HT1080 (cell line): ENCODE results near the gene CDK17. TPM values are rescaled to one million over a fixed set of nuclear protein-coding genes. Genes with fewer than 3 reads are reported as not detected.
"Not testable (repeated sequence)": the region's sequence is repeated elsewhere in the genome, so short reads cannot be mapped to it uniquely, and the experiment has no call there.

Source experiments
- DNase-seq: peaks from one replicate; pipeline ENCODE4 v3.0.0-alpha.2; 2015; ENCODE audit warnings: low read depth
- total RNA-seq: library from RNA; depleted of rRNA; stranded (reverse); fragments of >200 nt; shearing (Covaris generic); gene quantifications from 2 replicates; pipeline ENCODE4 v1.2.3, GENCODE V29; 2014

The CDK17 gene
- total RNA-seq, 1 experiment from 2014 or later = 53.8 TPM

DNA sequence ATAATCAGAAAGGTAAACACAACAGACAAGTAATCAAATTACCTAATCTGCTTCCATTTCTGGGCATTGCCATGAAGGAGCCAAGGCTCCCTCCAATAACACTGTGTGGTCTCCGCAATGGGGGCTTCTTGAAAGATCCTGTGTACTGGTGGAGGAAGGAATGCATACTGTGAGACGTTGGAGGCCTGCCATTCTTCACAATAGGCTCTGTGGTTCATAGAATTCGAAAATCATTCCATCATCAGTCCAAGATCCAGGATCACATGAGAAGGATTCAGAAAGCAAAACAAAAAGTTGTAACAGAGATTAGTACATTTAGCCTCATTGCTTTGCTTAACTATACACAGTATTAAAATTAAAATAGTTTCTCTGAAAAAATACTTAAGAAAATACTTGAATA, 76.3 kb downstream of the CDK17 start:
- no peak for DNase-seq

DNA sequence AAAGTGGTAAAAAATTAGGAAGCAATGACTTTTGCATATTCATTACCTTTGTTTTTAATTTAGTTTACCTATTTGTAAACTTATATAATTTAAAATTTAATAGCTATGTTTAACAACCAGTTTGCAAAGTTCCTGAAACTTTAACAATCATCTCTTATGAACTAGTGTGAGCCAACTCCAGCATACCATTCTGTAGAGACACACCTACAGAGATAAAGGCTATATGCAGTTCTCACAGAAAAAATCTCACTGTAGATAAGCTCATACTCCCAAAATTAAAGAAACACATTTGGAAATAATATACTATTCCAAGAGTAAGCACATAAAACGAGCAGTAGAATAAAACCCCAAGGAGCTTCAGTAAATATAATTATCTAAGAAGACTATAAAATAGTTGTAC, 77.5 kb downstream of the CDK17 start:
- DNase-seq = no peak

GRCh38 chr12:96321941-96322340, 78.3 kb downstream of the CDK17 start:
- DNase-seq = no peak

DNA sequence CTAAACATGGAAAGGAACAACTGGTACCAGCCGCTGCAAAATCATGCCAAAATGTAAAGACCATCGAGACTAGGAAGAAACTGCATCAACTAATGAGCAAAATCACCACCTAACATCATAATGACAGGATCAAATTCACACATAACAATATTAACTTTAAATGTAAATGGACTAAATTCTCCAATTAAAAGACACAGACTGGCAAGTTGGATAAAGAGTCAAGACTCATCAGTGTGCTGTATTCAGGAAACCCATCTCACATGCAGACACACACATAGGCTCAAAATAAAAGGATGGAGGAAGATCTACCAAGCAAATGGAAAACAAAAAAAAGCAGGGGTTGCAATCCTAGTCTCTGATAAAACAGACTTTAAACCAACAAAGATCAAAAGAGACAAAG, 82.4 kb downstream of the CDK17 start:
- DNase-seq = not testable (repeated sequence)

GRCh38 chr12:96315741-96316481, 84.3 kb downstream of the CDK17 start:
- DNase-seq = not testable (repeated sequence)

- no peak for DNase-seq
Observed at GRCh38 chr12:96314723-96315122, 85.5 kb downstream of the CDK17 start.

GRCh38 chr12:96313606-96314005, 86.6 kb downstream of the CDK17 start:
- no peak for DNase-seq

DNA sequence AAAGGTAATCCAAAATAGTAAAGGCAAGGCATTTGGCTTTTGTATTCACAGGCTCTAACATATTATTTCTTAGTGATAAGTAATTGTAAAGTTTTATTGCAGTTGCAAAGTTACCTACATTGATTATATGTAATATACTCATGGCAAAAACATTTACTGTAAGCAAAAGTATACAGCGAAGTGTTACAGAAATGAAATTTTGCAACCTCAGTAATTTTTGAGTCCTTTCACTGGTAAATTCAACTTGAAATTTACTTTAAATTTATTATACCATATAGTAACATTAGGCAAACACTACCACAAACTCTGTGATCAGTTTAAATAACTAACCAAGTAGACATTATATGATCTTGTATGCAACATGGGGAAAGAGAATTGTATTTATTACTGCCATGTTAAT, 89.0 kb downstream of the CDK17 start:
- DNase-seq = no peak

DNA sequence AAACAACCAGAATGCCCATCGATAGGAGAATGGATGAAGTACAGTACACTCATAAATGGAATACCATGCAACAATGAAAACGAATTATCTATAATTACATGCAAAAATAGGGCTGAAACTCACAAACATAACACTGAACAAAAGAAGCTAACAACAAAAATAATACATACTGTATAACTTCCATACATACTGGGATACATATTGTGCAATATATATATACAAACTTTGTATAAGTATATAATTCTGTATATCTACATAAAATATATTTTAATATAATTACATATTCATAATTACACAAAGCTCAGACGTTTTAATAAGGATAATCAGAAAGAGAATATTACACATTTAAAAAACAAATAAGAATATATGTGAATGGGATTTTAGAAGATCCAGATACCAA, 90.2 kb downstream of the CDK17 start:
- no peak for DNase-seq

- DNase-seq = no peak
Observed at GRCh38 chr12:96308881-96309280, 91.4 kb downstream of the CDK17 start.

- DNase-seq = no peak
Observed at GRCh38 chr12:96305665-96306064, 94.6 kb downstream of the CDK17 start.

GRCh38 chr12:96303653-96304052, 96.6 kb downstream of the CDK17 start:
- no peak for DNase-seq

DNA sequence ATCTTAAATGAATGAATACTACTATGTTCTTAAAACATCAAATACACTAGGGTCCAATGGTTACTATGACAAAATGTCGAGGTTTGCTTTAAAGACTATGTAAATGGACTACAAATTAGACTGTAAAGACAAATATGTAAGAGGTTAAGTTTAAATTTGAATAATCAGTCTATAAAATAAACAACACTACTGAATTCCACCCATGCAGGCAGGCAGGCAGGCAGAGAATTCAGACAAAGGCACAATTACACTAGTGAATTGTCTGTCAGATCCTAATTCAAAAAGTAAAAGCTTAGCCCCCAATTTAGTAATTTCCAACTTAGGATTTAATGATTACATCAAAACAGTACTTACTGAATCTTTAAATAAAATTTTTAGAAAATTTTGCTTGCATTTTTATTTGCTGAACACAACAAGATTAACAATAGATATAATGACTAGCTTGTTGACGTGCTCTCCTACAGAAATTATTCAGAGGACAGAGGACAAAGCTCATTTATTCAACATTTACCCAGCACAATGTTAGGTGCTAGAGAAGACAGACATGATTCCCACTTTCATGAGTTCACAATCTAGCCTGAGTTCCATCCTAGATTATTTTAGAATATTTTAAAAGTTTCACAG, 97.4 kb downstream of the CDK17 start:
- DNase-seq = no peak

DNA sequence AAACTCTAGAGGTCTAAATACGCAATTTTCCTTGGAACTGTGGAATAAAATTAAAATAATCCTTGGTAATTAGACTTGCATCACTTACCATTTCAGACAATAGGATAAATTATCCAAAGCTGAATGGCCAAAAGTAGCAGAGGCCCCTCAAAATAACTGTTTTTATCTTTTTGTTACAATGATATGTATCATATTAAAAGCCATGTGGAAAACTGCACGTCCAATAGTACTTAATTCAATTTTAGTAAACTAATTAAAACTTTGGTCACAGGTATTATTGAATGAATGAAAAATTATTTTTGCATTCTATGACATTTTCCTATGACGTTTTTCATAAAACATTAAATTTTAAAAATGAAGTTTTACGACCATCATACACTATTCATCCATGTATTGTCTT, 98.5 kb downstream of the CDK17 start:
- no peak for DNase-seq

DNA sequence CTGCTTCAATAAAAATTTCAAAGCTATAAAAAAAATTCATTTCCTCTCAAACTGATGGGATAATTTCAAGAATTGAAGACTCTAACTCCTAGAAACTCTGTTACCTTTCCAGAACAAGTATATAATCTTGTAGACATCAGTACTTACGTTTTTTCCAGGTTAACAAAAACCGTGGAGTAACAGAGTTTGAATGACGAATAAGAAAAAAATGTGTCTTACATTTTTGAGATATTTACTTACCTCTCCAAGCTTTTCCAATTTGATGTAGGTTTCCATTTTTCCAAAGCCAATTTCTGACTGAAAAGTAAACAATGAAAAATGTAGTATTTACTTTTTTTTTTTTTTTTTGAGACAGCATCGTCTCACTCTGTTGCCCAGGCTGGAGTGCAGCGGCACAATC, 100.2 kb downstream of the CDK17 start:
- DNase-seq = no peak

DNA sequence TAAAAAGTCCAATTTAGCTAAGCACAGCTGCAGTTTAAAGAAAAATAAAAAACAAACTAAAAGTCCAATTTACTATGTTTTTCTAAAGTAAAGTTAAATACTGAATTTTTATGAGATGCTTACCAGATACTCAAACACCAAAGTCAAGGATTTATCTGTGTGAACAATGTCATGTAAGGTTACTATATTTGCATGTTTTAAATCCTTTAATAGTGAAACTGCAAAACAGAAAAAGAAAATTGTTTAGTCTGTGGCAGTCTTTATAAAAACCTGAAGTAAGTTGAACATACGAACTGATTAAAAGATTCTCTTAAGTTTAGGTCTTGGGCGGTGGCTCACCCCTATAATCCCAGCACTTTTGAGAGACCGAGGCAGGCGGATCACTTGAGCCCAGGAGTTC, 102.7 kb downstream of the CDK17 start:
- DNase-seq = no peak

- DNase-seq = no peak
Observed at GRCh38 chr12:96295532-96296160, 104.6 kb downstream of the CDK17 start.

- DNase-seq = no peak
Observed at GRCh38 chr12:96294831-96295230, 105.4 kb downstream of the CDK17 start.

DNA sequence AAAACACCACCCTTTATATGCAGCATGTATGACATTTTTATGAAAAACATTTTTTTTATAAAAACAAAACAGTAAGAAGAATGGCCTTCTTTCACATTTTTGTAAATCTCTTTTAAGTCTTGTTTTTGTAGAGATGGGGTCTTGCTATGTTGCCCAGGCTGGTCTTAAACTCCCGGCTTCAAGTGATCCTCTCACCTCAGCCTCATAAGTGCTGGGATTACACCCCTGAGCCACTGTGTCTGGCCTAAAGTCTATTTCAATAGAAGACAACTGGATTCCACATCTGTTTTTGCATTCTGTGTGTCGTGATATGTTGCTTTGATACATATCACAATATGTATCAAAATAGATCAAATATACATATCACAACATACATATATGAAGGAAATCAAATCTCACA, 107.1 kb downstream of the CDK17 start:
- no peak for DNase-seq

GRCh38 chr12:96289067-96289466, 111.2 kb downstream of the CDK17 start:
- no peak for DNase-seq

GRCh38 chr12:96285158-96285557, 115.1 kb downstream of the CDK17 start:
- DNase-seq = no peak

DNA sequence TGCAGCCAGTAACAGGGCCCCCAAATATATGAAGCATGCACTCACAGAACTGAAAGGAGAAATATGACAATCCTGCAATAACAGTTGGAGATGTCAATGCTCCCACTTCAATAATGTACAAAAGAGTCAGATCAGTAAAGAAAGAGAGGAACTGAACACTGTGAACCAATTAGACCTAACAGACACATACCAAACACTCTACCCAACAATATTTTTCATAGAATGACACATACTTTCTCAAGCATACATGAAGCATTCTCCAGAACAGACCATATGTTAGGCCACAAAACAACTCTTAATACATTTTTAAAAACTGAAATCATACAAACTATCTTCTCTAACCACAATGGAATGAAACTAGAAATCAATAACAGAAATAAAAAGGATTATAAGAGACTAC, 125.9 kb downstream of the CDK17 start:
- DNase-seq = no peak
